ENCODE data around the gene SIGLEC10. TPM values are rescaled to one million over a fixed set of nuclear protein-coding genes. Genes with fewer than 3 reads are reported as not detected.

SIGLEC10 gene
- total RNA-seq, 1 experiment from 2014 or later: not detected

DNA sequence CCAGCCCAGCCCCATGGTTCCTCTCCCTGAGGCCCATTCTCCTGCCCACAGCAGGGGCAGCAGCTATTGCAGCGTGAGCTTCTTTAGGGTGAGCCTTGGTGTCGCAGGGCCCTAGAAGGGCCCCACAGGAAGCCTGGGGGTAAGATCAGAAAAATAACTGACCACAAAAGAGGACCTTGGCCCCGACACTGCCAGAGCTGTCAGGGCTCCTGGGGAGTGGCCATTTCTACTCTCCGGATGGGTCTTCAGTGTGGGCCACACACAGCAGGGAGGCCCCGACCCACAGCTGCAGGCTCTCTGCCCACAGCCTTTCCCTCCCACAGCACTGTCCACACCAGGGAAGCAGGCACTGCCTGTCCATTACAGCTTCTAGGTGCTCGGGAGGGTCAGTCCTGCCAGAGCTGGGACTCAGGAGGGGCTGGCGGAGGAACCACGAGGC, 44.3 kb upstream of the SIGLEC10 start:
- Mint-ChIP-seq H3K27ac (ENCODE audit: unreplicated experiment) (no peak overlapping the region), H3K36me3 (ENCODE audit: insufficient read depth, unreplicated experiment) (no peaks in the 10 kb centered on the region), H3K27me3 (ENCODE audit: unreplicated experiment) (peaks cover 74% of the 10 kb centered on the region), H3K4me3 (ENCODE audit: low read depth, unreplicated experiment) (no peak overlapping the region), H3K4me1 (ENCODE audit: low read depth, unreplicated experiment) (no peaks in the 10 kb centered on the region), H3K9me3 (ENCODE audit: low read depth, unreplicated experiment) (no peaks in the 10 kb centered on the region)
- BruUV-seq (replicated peaks): no TSS peak
- CTCF ChIA-PET: no interaction called here
- intact Hi-C loops (cut with micrococcal nuclease; ENCODE audit: unreplicated experiment): no loop called here
- DNase-seq: no peak
- no peak for TF ChIP-seq CTCF (IDR thresholded peaks at IDR 0.05; ENCODE audit: unreplicated experiment)

- CTCF ChIA-PET: interaction anchor here (0.6 kb wide), 1 partner anchor 209 kb away, joined by 8 read pairs; no protein-coding TSS in a partner anchor
- BruUV-seq (replicated peaks): no TSS peak
- H3K27me3 Mint-ChIP-seq (ENCODE audit: unreplicated experiment): peaks cover 64% of the 10 kb centered on the region
- H3K4me3 Mint-ChIP-seq (ENCODE audit: low read depth, unreplicated experiment): no peak overlapping the region
- intact Hi-C loops (cut with micrococcal nuclease; ENCODE audit: unreplicated experiment): no loop called here
- DNase-seq: no peak
- no peaks in the 10 kb centered on the region for H3K4me1 Mint-ChIP-seq (ENCODE audit: low read depth, unreplicated experiment)
- no peaks in the 10 kb centered on the region for H3K36me3 Mint-ChIP-seq (ENCODE audit: insufficient read depth, unreplicated experiment)
- TF ChIP-seq CTCF (IDR thresholded peaks at IDR 0.05; ENCODE audit: unreplicated experiment): no peak
- no peaks in the 10 kb centered on the region for H3K9me3 Mint-ChIP-seq (ENCODE audit: low read depth, unreplicated experiment)
- no peak overlapping the region for H3K27ac Mint-ChIP-seq (ENCODE audit: unreplicated experiment)
These were observed 42.9 kb upstream of the SIGLEC10 start for GRCh38 chr19:51460164-51460992.

- Mint-ChIP-seq H3K4me1 (ENCODE audit: low read depth, unreplicated experiment) (no peaks in the 10 kb centered on the region), H3K36me3 (ENCODE audit: insufficient read depth, unreplicated experiment) (no peaks in the 10 kb centered on the region), H3K4me3 (ENCODE audit: low read depth, unreplicated experiment) (no peak overlapping the region), H3K27me3 (ENCODE audit: unreplicated experiment) (peaks cover 69% of the 10 kb centered on the region), H3K9me3 (ENCODE audit: low read depth, unreplicated experiment) (no peaks in the 10 kb centered on the region), H3K27ac (ENCODE audit: unreplicated experiment) (no peak overlapping the region)
- DNase-seq: no peak
- no peak for TF ChIP-seq CTCF (IDR thresholded peaks at IDR 0.05; ENCODE audit: unreplicated experiment)
- intact Hi-C loops (cut with micrococcal nuclease; ENCODE audit: unreplicated experiment): no loop called here
- CTCF ChIA-PET: no interaction called here
- BruUV-seq (replicated peaks): no TSS peak
These were observed 41.6 kb upstream of the SIGLEC10 start for GRCh38 chr19:51458899-51459505.

DNA sequence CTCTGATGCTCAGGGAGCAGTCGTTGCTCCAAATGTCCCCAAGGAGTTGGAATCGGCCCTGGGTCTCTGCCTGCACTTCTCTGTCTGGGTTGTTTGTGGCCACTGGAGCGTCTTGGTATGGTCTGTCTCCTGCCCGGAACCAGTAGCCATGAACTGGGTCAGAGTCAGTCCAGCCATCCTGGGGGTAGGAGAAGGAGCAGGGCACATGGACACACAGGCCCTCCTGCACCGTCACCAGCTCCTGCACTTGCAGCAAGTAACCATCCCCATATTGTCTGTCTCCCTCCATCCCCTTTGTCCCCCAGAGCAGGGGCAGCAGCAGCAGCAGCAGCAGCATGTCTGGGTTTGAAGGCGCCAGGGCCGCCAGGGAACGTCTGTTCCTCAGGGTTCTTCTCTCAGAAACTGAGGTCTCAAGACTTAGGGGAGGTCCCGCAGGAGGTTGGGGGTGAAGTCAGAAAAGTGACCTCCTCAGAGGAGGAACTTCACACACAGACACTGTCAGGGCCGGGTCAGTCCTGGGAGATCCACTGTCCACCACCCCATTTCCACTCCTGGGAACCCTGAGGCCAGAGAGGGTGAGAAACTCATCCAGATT, 40.7 kb upstream of the SIGLEC10 start, which contains the start of gene SIGLEC8:
Gene SIGLEC8, minus strand, starts transcription at position 404 of the 595 bp plus-strand sequence. Its CDS starts 67 bp downstream, at position 337.
- H3K36me3 Mint-ChIP-seq (ENCODE audit: insufficient read depth, unreplicated experiment): no peaks in the 10 kb centered on the region
- H3K27me3 Mint-ChIP-seq (ENCODE audit: unreplicated experiment): peaks cover 78% of the 10 kb centered on the region
- H3K4me1 Mint-ChIP-seq (ENCODE audit: low read depth, unreplicated experiment): no peaks in the 10 kb centered on the region
- DNase-seq: no peak
- no peak within 1 kb of the TSS for H3K4me3 Mint-ChIP-seq (ENCODE audit: low read depth, unreplicated experiment)
- no peak for TF ChIP-seq CTCF (IDR thresholded peaks at IDR 0.05; ENCODE audit: unreplicated experiment)
- H3K27ac Mint-ChIP-seq (ENCODE audit: unreplicated experiment): no peak within 1 kb of the TSS
- BruUV-seq (replicated peaks): no TSS peak
- CTCF ChIA-PET: no interaction called here
- H3K9me3 Mint-ChIP-seq (ENCODE audit: low read depth, unreplicated experiment): no peaks in the 10 kb centered on the region
- intact Hi-C loops (cut with micrococcal nuclease; ENCODE audit: unreplicated experiment): no loop called here

All from Calu3 (cell line).